SK-N-SH (cell line): ENCODE data around the gene COL5A1. TPM values are rescaled to one million over a fixed set of nuclear protein-coding genes. Genes with fewer than 3 reads are reported as not detected.
A peak's percentile ranks its signal among the peaks of the same experiment; 100 is the strongest.

Source experiments
- CTCF ChIA-PET: fragments of 300-600, 350-600 bp; formaldehyde crosslinking; extraction: SDS; loops from one replicate; lab custom pipeline; 2021; lab: Yijun Ruan, JAX
- POLR2A ChIA-PET: fragments of 350-600 bp; sonication (Branson Sonifier 250); formaldehyde crosslinking; extraction: SDS; loops from one replicate; lab custom pipeline; 2020; ENCODE audit warnings: antibody characterized with exemption, inconsistent platforms; lab: Yijun Ruan, JAX
- DNase-seq: peaks from one replicate; pipeline ENCODE4 v3.0.0; 2012
- H2AFZ ChIP-seq: fragments of 200-600 bp; sonication (generic); 2 replicates; pipeline ENCODE4 v1.8.1; 2016; ENCODE audit warnings: antibody characterized with exemption, mild to moderate bottlenecking, low read depth
- H3F3A ChIP-seq: fragments of 200-600 bp; sonication (generic); replicated peaks from 2 replicates; pipeline ENCODE3; 2016; ENCODE audit warnings: antibody characterized with exemption, mild to moderate bottlenecking; ENCODE audit not compliant: insufficient read depth
- H3K27ac ChIP-seq, 2 experiments: fragments of 200-500 bp in 1 of 2; fragments of 200-600 bp in 1 of 2; sonication (Bioruptor generic) in 1 of 2; sonication (generic), shearing (Covaris generic) in 1 of 2; 2 replicates each; pipeline versions ENCODE4 v1.5.1 to v1.6.1; 2014 to 2016; ENCODE audit warnings: low read depth in 2 of 2, inconsistent platforms in 1 of 2, low read length in 1 of 2, mild to moderate bottlenecking in 1 of 2, mixed read lengths in 1 of 2
- H3K27me3 ChIP-seq: fragments of 200-600 bp; sonication (generic), shearing (Covaris generic); 2 replicates; pipeline ENCODE4 v1.6.1; 2016; ENCODE audit warnings: mixed run types; ENCODE audit not compliant: insufficient read depth
- H3K36me3 ChIP-seq, 2 experiments: fragments of 200-500 bp in 1 of 2; fragments of 200-600 bp in 1 of 2; sonication (Bioruptor generic) in 1 of 2; sonication (generic) in 1 of 2; replicated peaks in 1 of 2; 2 replicates each; pipeline versions ENCODE3 to v1.5.1; 2014 to 2016; ENCODE audit warnings: low read length in 1 of 2, mild to moderate bottlenecking in 1 of 2; ENCODE audit not compliant: insufficient read depth in 2 of 2, control insufficient read depth in 1 of 2
- H3K4me1 ChIP-seq, 2 experiments: fragments of 200-500 bp in 1 of 2; fragments of 200-600 bp in 1 of 2; sonication (Bioruptor generic) in 1 of 2; sonication (generic), shearing (Covaris generic) in 1 of 2; 2 replicates each; pipeline versions ENCODE4 v1.5.1 to v1.6.1; 2014 to 2016; ENCODE audit warnings: low read depth in 1 of 2, low read length in 1 of 2, mixed run types in 1 of 2; ENCODE audit not compliant: insufficient read depth in 2 of 2, control insufficient read depth in 1 of 2
- H3K4me2 ChIP-seq: fragments of 200-600 bp; sonication (generic), shearing (Covaris generic); 2 replicates; pipeline ENCODE4 v1.6.1; 2017; ENCODE audit warnings: mixed run types
- H3K4me3 ChIP-seq, 2 experiments: fragments of 200-500 bp in 1 of 2; fragments of 200-600 bp in 1 of 2; sonication (Bioruptor generic) in 1 of 2; sonication (generic), shearing (Covaris generic) in 1 of 2; 2 replicates each; pipeline versions ENCODE4 v1.5.1 to v1.8.1; 2014 to 2016; ENCODE audit warnings: low read depth in 2 of 2, inconsistent platforms in 1 of 2, low read length in 1 of 2, mild to moderate bottlenecking in 1 of 2, mixed read lengths in 1 of 2, moderate library complexity in 1 of 2
- H3K79me2 ChIP-seq: fragments of 200-600 bp; sonication (generic); 2 replicates; pipeline ENCODE4 v1.8.1; 2017; ENCODE audit warnings: mild to moderate bottlenecking; ENCODE audit not compliant: insufficient read depth
- H3K9ac ChIP-seq: fragments of 200-600 bp; sonication (generic); 2 replicates; pipeline ENCODE4 v1.6.1; 2017; ENCODE audit warnings: mixed run types
- H3K9me2 ChIP-seq: fragments of 200-600 bp; sonication (generic); 2 replicates; pipeline ENCODE4 v1.6.1; 2017; ENCODE audit warnings: mixed run types
- H3K9me3 ChIP-seq: fragments of 200-600 bp; sonication (generic); 2 replicates; pipeline ENCODE4 v1.6.1; 2017; ENCODE audit warnings: mixed run types, mild to moderate bottlenecking, moderate library complexity
- H4K20me1 ChIP-seq: fragments of 200-600 bp; sonication (generic); 2 replicates; pipeline ENCODE4 v1.6.1; 2017; ENCODE audit warnings: mild to moderate bottlenecking, mixed run types; ENCODE audit not compliant: insufficient read depth
- ELF1 ChIP-seq: IDR thresholded peaks from 2 replicates; pipeline ENCODE4 v1.4.0; 2012
- JUND ChIP-seq: IDR thresholded peaks from 2 replicates; pipeline ENCODE4 v1.4.0; 2012
- TCF12 ChIP-seq: IDR thresholded peaks from 2 replicates; pipeline ENCODE4 v1.4.0; 2012
- WGBS: methylation state at CpG from one replicate; pipeline ENCODE4 v1.1.6; 2017; ENCODE audit warnings: low lambda C conversion rate; 5-methylcytosine and 5-hydroxymethylcytosine counted together
- polyA plus RNA-seq, 3 experiments: library from polyadenylated mRNA; depleted of rRNA; stranded (reverse); fragments of >200 nt; gene quantifications; 2 replicates each; pipeline ENCODE4 v1.2.3, GENCODE V29; 2012
- TF ChIP-seq, protein P1 (sequence below): fragments of 200-600 bp; sonication (generic); IDR thresholded peaks from 2 replicates; pipeline ENCODE4 v1.6.1; 2017; ENCODE audit warnings: antibody characterized with exemption, mild to moderate bottlenecking, moderate library complexity
- TF ChIP-seq, protein P2 (sequence below): IDR thresholded peaks from 2 replicates; pipeline ENCODE4; 2012
- TF ChIP-seq, protein P3 (sequence below): IDR thresholded peaks from 2 replicates; pipeline ENCODE4 v1.4.0; 2012; ENCODE audit warnings: low read depth, borderline replicate concordance
- TF ChIP-seq, protein P4 (sequence below): IDR thresholded peaks from 2 replicates; pipeline ENCODE4 v1.4.0; 2012; ENCODE audit warnings: low read depth, borderline replicate concordance

Gene COL5A1
- polyA plus RNA-seq, 1 of the 3 experiments (the other 2 are of a cell fraction), result 73.8 TPM

DNA sequence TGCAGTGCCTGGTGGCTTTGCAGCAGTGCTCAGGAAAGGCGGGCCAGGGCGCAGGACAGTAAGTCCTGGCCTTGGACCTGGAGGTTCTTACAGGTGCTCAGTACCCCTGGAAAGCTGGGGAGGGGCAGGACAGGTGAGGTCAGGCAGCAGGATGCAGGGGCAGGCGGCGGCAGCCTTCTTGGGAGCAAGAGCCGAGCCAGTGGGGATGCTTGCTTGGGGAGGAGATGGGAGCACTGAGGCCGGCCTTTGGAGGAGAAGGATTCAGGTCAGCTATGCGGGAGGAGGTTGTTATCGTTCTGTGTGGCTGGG lies 98.0 kb downstream of the COL5A1 start:
- peaks cover 28% of the 10 kb centered on the region for H3K79me2 ChIP-seq
- H2AFZ ChIP-seq, result no peak overlapping the region
- WGBS, result 100% methylated on average over 2 of the region's 8 CpGs
- TF ChIP-seq, protein P1, sequence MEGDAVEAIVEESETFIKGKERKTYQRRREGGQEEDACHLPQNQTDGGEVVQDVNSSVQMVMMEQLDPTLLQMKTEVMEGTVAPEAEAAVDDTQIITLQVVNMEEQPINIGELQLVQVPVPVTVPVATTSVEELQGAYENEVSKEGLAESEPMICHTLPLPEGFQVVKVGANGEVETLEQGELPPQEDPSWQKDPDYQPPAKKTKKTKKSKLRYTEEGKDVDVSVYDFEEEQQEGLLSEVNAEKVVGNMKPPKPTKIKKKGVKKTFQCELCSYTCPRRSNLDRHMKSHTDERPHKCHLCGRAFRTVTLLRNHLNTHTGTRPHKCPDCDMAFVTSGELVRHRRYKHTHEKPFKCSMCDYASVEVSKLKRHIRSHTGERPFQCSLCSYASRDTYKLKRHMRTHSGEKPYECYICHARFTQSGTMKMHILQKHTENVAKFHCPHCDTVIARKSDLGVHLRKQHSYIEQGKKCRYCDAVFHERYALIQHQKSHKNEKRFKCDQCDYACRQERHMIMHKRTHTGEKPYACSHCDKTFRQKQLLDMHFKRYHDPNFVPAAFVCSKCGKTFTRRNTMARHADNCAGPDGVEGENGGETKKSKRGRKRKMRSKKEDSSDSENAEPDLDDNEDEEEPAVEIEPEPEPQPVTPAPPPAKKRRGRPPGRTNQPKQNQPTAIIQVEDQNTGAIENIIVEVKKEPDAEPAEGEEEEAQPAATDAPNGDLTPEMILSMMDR, result no peak
- TF ChIP-seq, protein P2, sequence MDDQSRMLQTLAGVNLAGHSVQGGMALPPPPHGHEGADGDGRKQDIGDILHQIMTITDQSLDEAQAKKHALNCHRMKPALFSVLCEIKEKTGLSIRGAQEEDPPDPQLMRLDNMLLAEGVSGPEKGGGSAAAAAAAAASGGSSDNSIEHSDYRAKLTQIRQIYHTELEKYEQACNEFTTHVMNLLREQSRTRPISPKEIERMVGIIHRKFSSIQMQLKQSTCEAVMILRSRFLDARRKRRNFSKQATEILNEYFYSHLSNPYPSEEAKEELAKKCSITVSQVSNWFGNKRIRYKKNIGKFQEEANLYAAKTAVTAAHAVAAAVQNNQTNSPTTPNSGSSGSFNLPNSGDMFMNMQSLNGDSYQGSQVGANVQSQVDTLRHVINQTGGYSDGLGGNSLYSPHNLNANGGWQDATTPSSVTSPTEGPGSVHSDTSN, result no peak
- TF ChIP-seq, protein P3, sequence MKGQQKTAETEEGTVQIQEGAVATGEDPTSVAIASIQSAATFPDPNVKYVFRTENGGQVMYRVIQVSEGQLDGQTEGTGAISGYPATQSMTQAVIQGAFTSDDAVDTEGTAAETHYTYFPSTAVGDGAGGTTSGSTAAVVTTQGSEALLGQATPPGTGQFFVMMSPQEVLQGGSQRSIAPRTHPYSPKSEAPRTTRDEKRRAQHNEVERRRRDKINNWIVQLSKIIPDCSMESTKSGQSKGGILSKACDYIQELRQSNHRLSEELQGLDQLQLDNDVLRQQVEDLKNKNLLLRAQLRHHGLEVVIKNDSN, result no peak
- TF ChIP-seq, protein P4, sequence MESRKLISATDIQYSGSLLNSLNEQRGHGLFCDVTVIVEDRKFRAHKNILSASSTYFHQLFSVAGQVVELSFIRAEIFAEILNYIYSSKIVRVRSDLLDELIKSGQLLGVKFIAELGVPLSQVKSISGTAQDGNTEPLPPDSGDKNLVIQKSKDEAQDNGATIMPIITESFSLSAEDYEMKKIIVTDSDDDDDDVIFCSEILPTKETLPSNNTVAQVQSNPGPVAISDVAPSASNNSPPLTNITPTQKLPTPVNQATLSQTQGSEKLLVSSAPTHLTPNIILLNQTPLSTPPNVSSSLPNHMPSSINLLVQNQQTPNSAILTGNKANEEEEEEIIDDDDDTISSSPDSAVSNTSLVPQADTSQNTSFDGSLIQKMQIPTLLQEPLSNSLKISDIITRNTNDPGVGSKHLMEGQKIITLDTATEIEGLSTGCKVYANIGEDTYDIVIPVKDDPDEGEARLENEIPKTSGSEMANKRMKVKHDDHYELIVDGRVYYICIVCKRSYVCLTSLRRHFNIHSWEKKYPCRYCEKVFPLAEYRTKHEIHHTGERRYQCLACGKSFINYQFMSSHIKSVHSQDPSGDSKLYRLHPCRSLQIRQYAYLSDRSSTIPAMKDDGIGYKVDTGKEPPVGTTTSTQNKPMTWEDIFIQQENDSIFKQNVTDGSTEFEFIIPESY, result no peak
- TF ChIP-seq ELF1 (no peak), JUND (no peak)
- H4K20me1 ChIP-seq, result peaks cover 85% of the 10 kb centered on the region
- no peak overlapping the region for H3K4me2 ChIP-seq
- H3K9me3 ChIP-seq, result no peaks in the 10 kb centered on the region
- no peaks in the 10 kb centered on the region for H3K27me3 ChIP-seq
- peaks cover 45 to 48% of the 10 kb centered on the region in 2 experiments for H3K36me3 ChIP-seq
- H3K9ac ChIP-seq, result no peak overlapping the region
- CTCF ChIA-PET, result interaction anchor here (0.8 to 15.1 kb wide), 31 partner anchors 12 to 672 kb away, joined by 3 to 348 read pairs (median 4); no protein-coding TSS in a partner anchor
- H3K9me2 ChIP-seq, result no peaks in the 10 kb centered on the region
- H3K4me3 ChIP-seq, result no peak overlapping the region
- DNase-seq, result no peak
- 0 out of 4 replicates have a peak overlapping the region, but pooled peaks of 1 of the 2 experiments have one; percentile 18 for H3K27ac ChIP-seq
- POLR2A ChIA-PET, result no interaction called here
- peaks cover 62% of the 10 kb centered on the region for H3F3A ChIP-seq
- H3K4me1 ChIP-seq, result peaks cover 0 to 6% of the 10 kb centered on the region in 2 experiments; a peak in 1 of 4 replicates

DNA sequence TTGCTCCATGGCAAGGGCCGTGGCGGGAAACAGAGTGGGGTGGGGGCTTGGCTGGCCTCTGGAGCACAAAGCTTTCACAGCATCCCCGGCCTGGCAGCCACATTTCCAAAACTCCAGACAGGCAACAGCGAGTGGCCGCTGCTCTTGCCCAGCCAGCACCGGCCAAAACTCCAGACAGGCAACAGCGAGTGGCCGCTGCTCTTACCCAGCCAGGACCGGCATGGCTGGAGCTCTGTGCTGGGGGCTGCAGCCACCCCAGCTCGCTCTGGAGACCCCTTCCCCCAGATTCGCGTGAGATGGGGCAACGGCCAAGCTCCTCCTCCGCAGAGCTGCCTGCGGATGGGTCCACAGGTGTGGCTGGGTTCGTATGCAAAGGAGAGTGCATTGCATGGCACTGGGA lies 98.5 kb downstream of the COL5A1 start:
- no peak overlapping the region for H3K4me2 ChIP-seq
- H3K4me3 ChIP-seq, result no peak overlapping the region
- H3K9ac ChIP-seq, result no peak overlapping the region
- H3K9me3 ChIP-seq, result no peaks in the 10 kb centered on the region
- no peaks in the 10 kb centered on the region for H3K27me3 ChIP-seq
- H4K20me1 ChIP-seq, result peaks cover 85% of the 10 kb centered on the region
- no peak overlapping the region for H3K27ac ChIP-seq
- POLR2A ChIA-PET, result no interaction called here
- H3K79me2 ChIP-seq, result peaks cover 24% of the 10 kb centered on the region
- H2AFZ ChIP-seq, result no peak overlapping the region
- no peak for TF ChIP-seq TCF12
- TF ChIP-seq, all 33 proteins: peak for 0
- DNase-seq, result no peak
- CTCF ChIA-PET, result interaction anchor here (0.7 to 15.1 kb wide), 16 partner anchors 12 to 565 kb away, joined by 3 to 348 read pairs (median 8); no protein-coding TSS in a partner anchor
- 91% methylated on average over 6 of the region's 16 CpGs for WGBS
- H3K9me2 ChIP-seq, result no peaks in the 10 kb centered on the region
- peaks cover 47 to 48% of the 10 kb centered on the region in 2 experiments for H3K36me3 ChIP-seq
- peaks cover 62% of the 10 kb centered on the region for H3F3A ChIP-seq
- H3K4me1 ChIP-seq, result peaks cover 0 to 6% of the 10 kb centered on the region in 2 experiments; a peak in 1 of 4 replicates
